H7 (cell line): ENCODE results near the gene ANO10. TPM values are rescaled to one million over a fixed set of nuclear protein-coding genes. Genes with fewer than 3 reads are reported as not detected.
"Not testable (repeated sequence)": the region's sequence is repeated elsewhere in the genome, so short reads cannot be mapped to it uniquely, and the experiment has no call there.

Source experiments
- DNase-seq: peaks from one replicate; pipeline ENCODE4 v3.0.0; 2012
- H3K27me3 ChIP-seq: 2 replicates; pipeline ENCODE4 v1.6.0; 2011; ENCODE audit warnings: mild to moderate bottlenecking, low read length; ENCODE audit not compliant: control insufficient read depth, insufficient read depth
- H3K36me3 ChIP-seq: replicated peaks from 2 replicates; pipeline ENCODE4 v1.5.1; 2011; ENCODE audit warnings: low read length; ENCODE audit not compliant: control insufficient read depth, insufficient read depth
- H3K4me3 ChIP-seq: 2 replicates; pipeline ENCODE4 v1.5.1; 2011; ENCODE audit warnings: low read depth, mild to moderate bottlenecking, control low read depth, low read length, moderate library complexity; ENCODE audit not compliant: insufficient read depth
- total RNA-seq: library from RNA; depleted of rRNA; stranded (reverse); fragments of >200 nt; shearing (Covaris generic); gene quantifications from 2 replicates; pipeline ENCODE4 v1.2.3, GENCODE V29; 2014

Gene ANO10
- total RNA-seq, 1 experiment from 2014 or later, result 23.4 TPM

- DNase-seq, result no peak
- Histone ChIP-seq H3K4me3 (no peak overlapping the region), H3K36me3 (no peaks in the 10 kb centered on the region), H3K27me3 (no peaks in the 10 kb centered on the region)
Measured at GRCh38 chr3:43528498-43529099, 93.2 kb downstream of the ANO10 start.

- Histone ChIP-seq H3K36me3 (no peaks in the 10 kb centered on the region), H3K4me3 (no peak overlapping the region), H3K27me3 (no peaks in the 10 kb centered on the region)
- DNase-seq, result no peak
Measured at GRCh38 chr3:43526956-43527355, 94.9 kb downstream of the ANO10 start.

GRCh38 chr3:43525941-43526607 is 95.7 kb downstream of the ANO10 start:
- no peak for DNase-seq
- no peak overlapping the region for H3K4me3 ChIP-seq

GRCh38 chr3:43525386-43525785 is 96.4 kb downstream of the ANO10 start:
- no peaks in the 10 kb centered on the region for H3K36me3 ChIP-seq
- DNase-seq, result no peak
- H3K4me3 ChIP-seq, result no peak overlapping the region
- H3K27me3 ChIP-seq, result no peaks in the 10 kb centered on the region

More at GRCh38 chr3:43525941-43526607, 95.7 kb downstream of the ANO10 start:
- H3K36me3 ChIP-seq, result no peaks in the 10 kb centered on the region
- H3K27me3 ChIP-seq, result no peaks in the 10 kb centered on the region

GRCh38 chr3:43523454-43524053 is 98.3 kb downstream of the ANO10 start:
- H3K36me3 ChIP-seq, result no peaks in the 10 kb centered on the region
- H3K27me3 ChIP-seq, result no peaks in the 10 kb centered on the region
- no peak overlapping the region for H3K4me3 ChIP-seq
- no peak for DNase-seq

- Histone ChIP-seq H3K4me3 (no peak overlapping the region), H3K36me3 (no peaks in the 10 kb centered on the region), H3K27me3 (no peaks in the 10 kb centered on the region)
- no peak for DNase-seq
Measured at GRCh38 chr3:43522727-43523362, 99.0 kb downstream of the ANO10 start.

- no peaks in the 10 kb centered on the region for H3K27me3 ChIP-seq
- no peak for DNase-seq
- H3K36me3 ChIP-seq, result no peaks in the 10 kb centered on the region
- H3K4me3 ChIP-seq, result no peak overlapping the region
Measured at GRCh38 chr3:43521941-43522340, 99.9 kb downstream of the ANO10 start.

- H3K27me3 ChIP-seq, DNase-seq, H3K4me3 ChIP-seq, H3K36me3 ChIP-seq: not testable (repeated sequence)
Measured at GRCh38 chr3:43518515-43518914, 103.3 kb downstream of the ANO10 start.

GRCh38 chr3:43515970-43516635 is 105.7 kb downstream of the ANO10 start:
- H3K36me3 ChIP-seq, result no peaks in the 10 kb centered on the region; the same call in 1 of the 2 replicates
- DNase-seq, result no peak

GRCh38 chr3:43515208-43515917 is 106.4 kb downstream of the ANO10 start:
- no peak for DNase-seq
- H3K4me3 ChIP-seq, result no peak overlapping the region

More at GRCh38 chr3:43515970-43516635, 105.7 kb downstream of the ANO10 start:
- Histone ChIP-seq H3K4me3 (no peak overlapping the region), H3K27me3 (no peaks in the 10 kb centered on the region)

GRCh38 chr3:43512754-43513404 is 108.9 kb downstream of the ANO10 start:
- no peak for DNase-seq
- H3K27me3 ChIP-seq, result no peaks in the 10 kb centered on the region

More at GRCh38 chr3:43515208-43515917, 106.4 kb downstream of the ANO10 start:
- Histone ChIP-seq H3K36me3 (no peaks in the 10 kb centered on the region; the same call in 1 of the 2 replicates), H3K27me3 (no peaks in the 10 kb centered on the region)

GRCh38 chr3:43506644-43507043 is 115.2 kb downstream of the ANO10 start:
- H3K4me3 ChIP-seq, result no peak overlapping the region

More at GRCh38 chr3:43512754-43513404, 108.9 kb downstream of the ANO10 start:
- H3K4me3 ChIP-seq, result no peak overlapping the region
- no peaks in the 10 kb centered on the region; the same call in 1 of the 2 replicates for H3K36me3 ChIP-seq

GRCh38 chr3:43505351-43505750 is 116.5 kb downstream of the ANO10 start:
- Histone ChIP-seq H3K4me3 (no peak overlapping the region), H3K36me3 (no peaks in the 10 kb centered on the region), H3K27me3 (no peaks in the 10 kb centered on the region)
- no peak for DNase-seq

More at GRCh38 chr3:43506644-43507043, 115.2 kb downstream of the ANO10 start:
- Histone ChIP-seq H3K36me3 (no peaks in the 10 kb centered on the region), H3K27me3 (no peaks in the 10 kb centered on the region)
- DNase-seq, result no peak
